22Rv1 (cell line): ENCODE data around the gene APBA2.

Source experiments
- ZFX ChIP-seq: fragments of 450-650 bp; IDR thresholded peaks from 2 replicates; pipeline ENCODE4 v1.6.1; 2017; ENCODE audit warnings: antibody characterized with exemption, borderline replicate concordance
- TF ChIP-seq, protein P1 (sequence below): fragments of 450-650 bp; IDR thresholded peaks from 2 replicates; pipeline ENCODE4 v1.5.1; 2017; ENCODE audit warnings: mild to moderate bottlenecking

- TF ChIP-seq, protein P1, sequence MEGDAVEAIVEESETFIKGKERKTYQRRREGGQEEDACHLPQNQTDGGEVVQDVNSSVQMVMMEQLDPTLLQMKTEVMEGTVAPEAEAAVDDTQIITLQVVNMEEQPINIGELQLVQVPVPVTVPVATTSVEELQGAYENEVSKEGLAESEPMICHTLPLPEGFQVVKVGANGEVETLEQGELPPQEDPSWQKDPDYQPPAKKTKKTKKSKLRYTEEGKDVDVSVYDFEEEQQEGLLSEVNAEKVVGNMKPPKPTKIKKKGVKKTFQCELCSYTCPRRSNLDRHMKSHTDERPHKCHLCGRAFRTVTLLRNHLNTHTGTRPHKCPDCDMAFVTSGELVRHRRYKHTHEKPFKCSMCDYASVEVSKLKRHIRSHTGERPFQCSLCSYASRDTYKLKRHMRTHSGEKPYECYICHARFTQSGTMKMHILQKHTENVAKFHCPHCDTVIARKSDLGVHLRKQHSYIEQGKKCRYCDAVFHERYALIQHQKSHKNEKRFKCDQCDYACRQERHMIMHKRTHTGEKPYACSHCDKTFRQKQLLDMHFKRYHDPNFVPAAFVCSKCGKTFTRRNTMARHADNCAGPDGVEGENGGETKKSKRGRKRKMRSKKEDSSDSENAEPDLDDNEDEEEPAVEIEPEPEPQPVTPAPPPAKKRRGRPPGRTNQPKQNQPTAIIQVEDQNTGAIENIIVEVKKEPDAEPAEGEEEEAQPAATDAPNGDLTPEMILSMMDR, result no peak
- TF ChIP-seq ZFX, result no peak
Observed at GRCh38 chr15:28989896-28990295, 104.1 kb downstream of the APBA2 start.
